Liver (tissue), 3 donors: ENCODE results near the gene CEBPG.

Experiments
- EGR1 ChIP-seq, 2 donors: IDR thresholded peaks; 2 replicates each; pipeline ENCODE4 v1.6.1; 2016 to 2018; ENCODE audit warnings: antibody characterized with exemption in 2 of 2, low read depth in 2 of 2
- SP1 ChIP-seq: IDR thresholded peaks from 2 replicates; pipeline ENCODE4 v1.6.1; 2018; ENCODE audit warnings: antibody characterized with exemption, mild to moderate bottlenecking
- TAF1 ChIP-seq: conservative IDR thresholded peaks from 2 replicates; pipeline ENCODE4 v1.6.1; 2016; ENCODE audit warnings: antibody characterized with exemption, mild to moderate bottlenecking
- TF ChIP-seq, protein P1 (sequence below): fragments of 150-350 bp; IDR thresholded peaks from 2 replicates; pipeline ENCODE4 v1.5.1; 2017; ENCODE audit warnings: improper control_type of control experiment, low read depth, low read length; ENCODE audit not compliant: missing input control
- TF ChIP-seq, protein P2 (sequence below): IDR thresholded peaks from 2 replicates; pipeline ENCODE4 v1.6.1; 2016; ENCODE audit warnings: antibody characterized with exemption
- donor health status: healthy.
- donor health status: healthy.

DNA sequence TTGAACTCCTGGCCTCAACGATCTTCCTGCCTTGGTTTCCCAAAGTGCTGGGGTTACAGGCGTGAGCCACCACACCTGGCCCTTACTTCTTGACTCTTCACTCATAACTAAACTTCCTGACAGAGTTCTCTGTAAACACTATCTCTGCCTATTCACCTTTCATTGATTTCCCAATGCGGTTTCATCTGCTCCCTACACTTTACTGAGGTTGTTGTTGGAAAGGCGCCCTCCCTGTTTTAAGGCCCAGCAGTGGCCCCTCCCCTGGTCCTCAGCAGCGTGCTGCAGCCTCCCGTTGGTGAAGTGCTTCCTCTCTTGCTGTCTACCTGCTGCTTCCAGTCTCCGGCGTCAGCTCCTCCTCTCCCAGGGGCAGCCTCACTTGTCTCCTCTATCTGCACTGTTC lies 44.4 kb upstream of the CEBPG start:
- TF ChIP-seq, protein P1, sequence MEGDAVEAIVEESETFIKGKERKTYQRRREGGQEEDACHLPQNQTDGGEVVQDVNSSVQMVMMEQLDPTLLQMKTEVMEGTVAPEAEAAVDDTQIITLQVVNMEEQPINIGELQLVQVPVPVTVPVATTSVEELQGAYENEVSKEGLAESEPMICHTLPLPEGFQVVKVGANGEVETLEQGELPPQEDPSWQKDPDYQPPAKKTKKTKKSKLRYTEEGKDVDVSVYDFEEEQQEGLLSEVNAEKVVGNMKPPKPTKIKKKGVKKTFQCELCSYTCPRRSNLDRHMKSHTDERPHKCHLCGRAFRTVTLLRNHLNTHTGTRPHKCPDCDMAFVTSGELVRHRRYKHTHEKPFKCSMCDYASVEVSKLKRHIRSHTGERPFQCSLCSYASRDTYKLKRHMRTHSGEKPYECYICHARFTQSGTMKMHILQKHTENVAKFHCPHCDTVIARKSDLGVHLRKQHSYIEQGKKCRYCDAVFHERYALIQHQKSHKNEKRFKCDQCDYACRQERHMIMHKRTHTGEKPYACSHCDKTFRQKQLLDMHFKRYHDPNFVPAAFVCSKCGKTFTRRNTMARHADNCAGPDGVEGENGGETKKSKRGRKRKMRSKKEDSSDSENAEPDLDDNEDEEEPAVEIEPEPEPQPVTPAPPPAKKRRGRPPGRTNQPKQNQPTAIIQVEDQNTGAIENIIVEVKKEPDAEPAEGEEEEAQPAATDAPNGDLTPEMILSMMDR: no peak
- TF ChIP-seq TAF1: no peak
- TF ChIP-seq, protein P2, sequence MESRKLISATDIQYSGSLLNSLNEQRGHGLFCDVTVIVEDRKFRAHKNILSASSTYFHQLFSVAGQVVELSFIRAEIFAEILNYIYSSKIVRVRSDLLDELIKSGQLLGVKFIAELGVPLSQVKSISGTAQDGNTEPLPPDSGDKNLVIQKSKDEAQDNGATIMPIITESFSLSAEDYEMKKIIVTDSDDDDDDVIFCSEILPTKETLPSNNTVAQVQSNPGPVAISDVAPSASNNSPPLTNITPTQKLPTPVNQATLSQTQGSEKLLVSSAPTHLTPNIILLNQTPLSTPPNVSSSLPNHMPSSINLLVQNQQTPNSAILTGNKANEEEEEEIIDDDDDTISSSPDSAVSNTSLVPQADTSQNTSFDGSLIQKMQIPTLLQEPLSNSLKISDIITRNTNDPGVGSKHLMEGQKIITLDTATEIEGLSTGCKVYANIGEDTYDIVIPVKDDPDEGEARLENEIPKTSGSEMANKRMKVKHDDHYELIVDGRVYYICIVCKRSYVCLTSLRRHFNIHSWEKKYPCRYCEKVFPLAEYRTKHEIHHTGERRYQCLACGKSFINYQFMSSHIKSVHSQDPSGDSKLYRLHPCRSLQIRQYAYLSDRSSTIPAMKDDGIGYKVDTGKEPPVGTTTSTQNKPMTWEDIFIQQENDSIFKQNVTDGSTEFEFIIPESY: no peak
- TF ChIP-seq EGR1 (IDR thresholded peaks at IDR 0.05; ENCODE audit: low read depth in 2 of 2): no peak
- TF ChIP-seq SP1: peak; percentile 9
